CMK (cell line): ENCODE data around the gene ZNF485.

Source experiments
- DNase-seq: peaks from one replicate; pipeline ENCODE4 v3.0.0-alpha.2; 2010; ENCODE audit warnings: low read depth

ZNF485 gene

DNA sequence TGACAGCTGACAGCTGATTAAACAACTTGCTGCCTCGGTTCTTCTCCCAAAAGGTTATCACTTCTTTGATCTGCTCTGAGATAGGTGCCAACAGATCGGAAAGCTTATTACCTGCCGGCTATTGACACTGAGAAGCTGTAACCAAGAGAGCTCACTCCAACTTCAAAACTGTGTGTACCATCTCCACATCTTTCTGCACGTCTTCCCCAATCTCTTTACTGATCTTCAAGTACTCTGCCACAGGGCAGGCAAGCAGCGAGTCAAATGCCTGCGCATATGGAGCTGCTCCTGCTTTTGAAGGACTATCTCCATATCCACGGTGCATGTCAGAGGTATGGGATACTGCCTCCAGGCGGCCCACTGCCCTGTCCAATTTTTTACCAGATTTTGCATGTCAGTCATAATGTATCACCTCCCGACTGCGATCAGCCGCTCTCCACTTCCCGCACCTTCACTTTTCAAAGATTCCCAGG, 352 bp upstream of the ZNF485 start:
- no peak for DNase-seq

DNA sequence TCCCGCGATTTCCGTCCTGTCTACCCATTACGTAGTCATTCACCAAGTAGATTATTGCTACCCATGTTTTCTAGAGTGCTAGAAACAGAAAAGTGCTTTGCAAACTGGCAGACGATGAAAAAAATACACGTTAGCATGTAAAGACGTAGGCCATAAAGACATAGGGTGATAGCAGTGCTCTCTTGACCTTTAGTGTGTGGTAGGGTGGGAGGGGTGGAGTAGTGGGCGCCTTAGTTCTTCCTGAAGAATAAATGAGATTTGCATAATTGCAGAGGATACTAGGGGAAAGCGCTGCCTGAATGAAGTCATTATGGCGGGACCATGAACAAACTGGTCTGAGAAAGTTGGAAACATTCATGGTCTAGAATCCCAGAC, 948 bp downstream of the ZNF485 start:
- no peak for DNase-seq

DNA sequence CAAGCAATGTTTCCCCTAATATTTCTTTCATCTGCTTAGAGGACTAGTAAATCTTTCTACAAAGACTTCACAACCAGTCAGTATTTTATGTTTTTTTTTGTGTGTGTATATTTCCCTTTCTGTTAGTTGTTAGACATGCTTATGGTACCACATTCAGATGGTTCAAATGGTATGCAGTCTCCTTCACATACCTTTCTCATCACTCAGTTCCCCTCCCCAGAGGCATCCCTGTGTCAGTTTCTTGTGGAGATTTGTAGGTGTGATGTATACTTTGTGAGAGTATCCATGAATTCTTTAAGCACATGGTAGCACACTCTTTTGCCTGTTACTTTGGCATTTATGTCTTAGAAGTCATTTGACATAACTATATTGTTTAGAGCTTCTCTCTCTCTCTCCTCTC, 4.4 kb downstream of the ZNF485 start:
- DNase-seq = no peak

GRCh38 chr10:43616697-43617370, 10.6 kb downstream of the ZNF485 start:
- DNase-seq = no peak

DNA sequence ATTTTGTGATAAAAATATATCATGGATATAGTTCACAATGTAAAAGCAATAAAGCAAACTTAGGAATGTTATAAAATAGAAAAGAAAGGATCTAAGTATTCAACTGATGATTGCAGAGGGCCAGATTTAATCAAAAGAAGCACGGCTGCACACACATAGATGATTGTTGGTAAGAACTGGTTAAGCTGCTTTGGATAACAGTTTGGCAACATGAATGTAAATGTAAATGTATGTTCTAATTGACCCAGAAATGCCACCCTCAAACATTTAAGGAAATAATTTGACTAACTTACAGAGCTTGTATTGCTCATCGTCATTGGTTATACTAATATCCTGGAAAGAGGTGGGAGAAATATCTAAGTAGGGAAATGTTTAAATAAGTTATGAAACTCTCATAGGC, 13.1 kb downstream of the ZNF485 start:
- no peak for DNase-seq

GRCh38 chr10:43622038-43622437, 15.8 kb downstream of the ZNF485 start:
- no peak for DNase-seq

DNA sequence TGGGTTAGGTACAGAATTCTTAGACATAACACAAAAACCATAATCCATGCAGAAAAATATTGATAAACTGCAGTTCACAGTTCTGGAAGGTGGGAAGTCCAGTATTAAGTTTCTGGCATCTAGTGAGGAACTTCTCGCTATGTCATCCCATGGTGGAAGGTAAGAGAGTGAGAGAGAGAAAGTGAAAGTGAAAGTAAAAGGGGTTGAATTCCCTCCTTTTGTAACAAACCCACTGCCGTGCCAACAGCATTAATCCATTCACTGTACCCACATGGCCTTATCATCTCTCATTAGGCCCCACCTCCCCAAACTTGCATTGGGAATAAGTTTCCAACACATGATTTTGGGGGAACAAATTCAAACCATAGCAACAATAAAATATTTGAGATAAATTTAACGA, 17.1 kb downstream of the ZNF485 start:
- DNase-seq = no peak

- DNase-seq = no peak
Measured at GRCh38 chr10:43627942-43628341, 21.7 kb downstream of the ZNF485 start.

DNA sequence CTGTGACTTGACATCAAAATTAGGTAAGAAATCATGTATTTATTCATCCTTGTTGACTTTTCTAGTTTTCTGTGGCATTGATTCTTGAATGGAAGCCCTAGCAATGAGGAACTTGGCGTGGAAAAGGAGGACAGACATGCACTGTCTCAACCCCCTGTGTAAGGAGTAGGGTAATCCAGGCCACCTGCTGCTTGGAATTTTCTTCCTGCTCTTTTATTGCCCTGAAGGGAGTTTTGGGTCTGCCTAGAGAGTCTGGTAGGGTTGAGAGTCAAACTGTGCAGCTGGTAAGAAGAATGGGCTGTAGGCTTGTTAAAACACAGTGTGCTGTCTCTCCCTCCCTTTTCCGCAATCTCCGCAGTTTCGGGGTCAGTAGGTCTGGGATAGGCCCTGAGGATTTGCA, 22.7 kb downstream of the ZNF485 start:
- no peak for DNase-seq

DNA sequence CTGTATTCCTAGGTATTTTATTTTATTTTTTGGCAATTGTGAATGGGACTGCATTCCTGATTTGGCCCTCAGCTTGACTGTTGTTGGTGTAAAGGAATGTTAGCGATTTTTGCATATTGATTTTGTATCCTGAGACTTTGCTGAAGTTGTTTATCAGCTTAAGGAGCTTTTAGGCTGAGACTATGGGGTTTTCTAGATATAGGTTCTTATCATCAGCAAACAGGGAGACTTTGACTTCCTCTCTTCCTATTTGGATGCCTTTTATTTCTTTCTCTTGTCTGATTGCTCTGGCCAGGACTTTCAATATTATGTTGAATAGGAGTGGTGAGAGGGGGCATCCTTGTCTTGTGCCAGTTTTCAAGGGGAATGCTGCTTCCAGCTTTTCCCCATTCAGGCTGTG, 29.6 kb downstream of the ZNF485 start:
- peak; percentile 4 for DNase-seq

DNA sequence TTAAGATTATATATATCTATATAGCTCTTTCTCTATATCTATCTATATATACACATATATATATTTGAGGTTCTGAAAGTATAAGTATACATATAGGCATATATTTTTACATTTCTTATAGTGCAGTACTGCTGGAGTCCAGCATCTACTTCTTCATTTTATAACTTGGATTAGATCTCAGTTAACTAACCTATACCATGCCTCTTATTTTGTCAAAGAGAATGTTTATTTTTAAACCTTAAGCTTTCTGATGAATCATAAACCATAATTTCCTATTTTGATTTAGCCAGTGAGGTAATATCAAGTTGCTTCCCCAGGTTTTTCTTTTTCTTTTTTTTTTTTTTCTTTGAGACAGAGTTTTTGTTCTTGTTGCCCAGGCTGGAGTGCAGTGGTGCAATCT, 34.4 kb downstream of the ZNF485 start:
- DNase-seq = no peak

- DNase-seq = no peak
Measured at GRCh38 chr10:43644252-43644651, 38.0 kb downstream of the ZNF485 start.

DNA sequence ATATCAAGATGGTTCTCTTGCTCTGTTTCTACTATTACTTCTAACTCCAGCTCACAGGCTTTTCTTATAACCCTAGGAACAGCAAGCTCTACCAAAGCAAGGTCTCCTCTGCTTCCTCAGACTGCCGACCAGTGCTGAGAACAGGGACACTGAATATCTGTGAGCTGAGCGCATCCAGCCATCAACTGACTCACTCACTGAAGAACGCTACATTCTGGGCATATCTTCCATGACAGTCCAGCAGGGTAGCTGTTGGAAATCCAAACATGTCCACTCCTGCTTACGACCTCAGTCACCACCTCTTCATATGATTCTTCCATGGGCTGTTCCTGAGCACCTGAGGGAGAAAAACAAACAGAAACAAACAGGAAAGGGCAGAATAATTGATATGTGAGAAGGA, 39.6 kb downstream of the ZNF485 start:
- no peak for DNase-seq

DNA sequence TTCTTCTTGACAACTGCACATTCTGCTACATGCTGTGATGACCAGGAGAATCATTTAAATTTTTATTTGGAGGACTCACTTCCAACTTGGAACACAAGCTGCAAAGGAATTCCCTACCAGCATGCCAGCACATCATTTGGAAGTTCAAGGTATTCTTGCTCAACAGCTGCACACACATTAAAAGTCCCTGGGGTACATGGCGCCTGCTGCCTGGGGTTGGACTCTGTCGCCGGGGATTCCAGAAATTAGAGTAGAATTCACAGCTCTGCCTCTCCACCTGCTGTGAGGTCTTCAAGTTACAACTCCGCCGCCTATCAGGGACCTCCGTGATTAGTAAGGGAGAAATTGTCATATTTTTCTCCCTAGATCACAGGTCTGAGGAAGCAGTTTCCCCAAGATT, 41.3 kb downstream of the ZNF485 start:
- DNase-seq = no peak

- peak; percentile 51 for DNase-seq
Measured at GRCh38 chr10:43648095-43648397, 41.8 kb downstream of the ZNF485 start.

DNA sequence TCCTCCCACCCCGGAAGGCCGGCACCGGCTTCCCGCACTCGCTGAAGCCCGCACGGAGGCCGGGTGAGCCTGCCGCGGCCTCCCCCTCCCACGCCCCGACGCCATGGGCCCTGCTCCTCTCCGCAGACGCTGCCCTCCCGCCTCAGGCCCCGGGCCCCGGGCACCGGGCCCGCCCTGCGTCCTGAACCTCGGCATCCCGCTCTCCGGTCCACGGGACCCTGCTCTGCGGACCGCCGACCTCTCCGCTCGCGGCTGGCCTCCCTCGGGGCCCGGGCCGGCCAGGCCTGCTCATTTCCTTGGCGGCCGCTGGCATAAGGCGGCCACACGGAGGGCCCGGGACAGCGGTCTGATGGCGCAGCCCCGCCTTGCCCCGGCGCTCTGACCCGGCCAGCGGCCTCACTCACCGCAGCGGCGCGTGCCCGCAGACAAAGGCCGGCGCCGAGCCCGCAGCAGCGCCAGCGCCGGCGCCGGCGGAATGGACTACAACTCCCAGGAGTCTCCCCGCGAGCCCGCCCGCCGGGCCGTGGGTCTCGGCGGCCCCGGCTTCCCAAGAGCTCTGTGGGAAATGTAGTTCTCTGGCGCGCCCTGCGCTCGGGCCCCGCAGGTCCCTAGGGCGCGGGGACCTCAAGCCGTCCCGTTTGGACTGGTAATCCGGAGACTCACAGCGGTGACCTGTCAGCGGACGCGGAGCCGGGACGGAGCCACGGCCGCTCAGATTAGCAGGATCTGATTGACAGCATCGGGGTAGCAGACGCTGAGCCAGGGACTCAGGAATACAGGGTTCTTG, 42.4 kb downstream of the ZNF485 start, which contains the start of gene ZNF32:
ZNF32 (minus strand) TSS at position 484 of the 787 bp plus-strand sequence. CDS start 2,748 bp downstream, outside the sequence.
- DNase-seq = peak; percentile 52

GRCh38 chr10:43649185-43649523, 42.9 kb downstream of the ZNF485 start:
- peak; percentile 3 for DNase-seq

GRCh38 chr10:43653746-43654145, 47.5 kb downstream of the ZNF485 start:
- DNase-seq = no peak

- DNase-seq = no peak
Measured at GRCh38 chr10:43655311-43655710, 49.1 kb downstream of the ZNF485 start.

- no peak for DNase-seq
Measured at GRCh38 chr10:43658227-43658626, 52.0 kb downstream of the ZNF485 start.

DNA sequence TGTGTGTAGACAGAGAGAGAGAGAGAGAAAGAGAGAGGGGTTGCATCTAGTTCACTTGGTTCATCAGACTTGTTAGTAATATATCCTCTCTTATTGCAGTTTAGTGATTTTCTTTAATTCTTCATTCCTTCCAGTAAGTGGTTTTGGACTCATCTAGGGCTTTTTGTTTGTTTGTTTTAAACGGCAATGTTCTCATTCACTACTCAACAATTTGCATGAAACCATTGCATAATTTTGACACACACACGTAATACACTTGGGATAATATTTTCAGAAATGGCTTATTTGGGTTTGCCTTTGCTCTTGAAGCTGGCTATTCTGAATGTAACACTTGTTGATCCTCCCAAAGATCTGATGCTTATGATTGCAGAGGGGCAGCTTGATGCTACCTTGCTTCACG, 58.8 kb downstream of the ZNF485 start:
- no peak for DNase-seq

- no peak for DNase-seq
Measured at GRCh38 chr10:43666552-43666951, 60.3 kb downstream of the ZNF485 start.

DNA sequence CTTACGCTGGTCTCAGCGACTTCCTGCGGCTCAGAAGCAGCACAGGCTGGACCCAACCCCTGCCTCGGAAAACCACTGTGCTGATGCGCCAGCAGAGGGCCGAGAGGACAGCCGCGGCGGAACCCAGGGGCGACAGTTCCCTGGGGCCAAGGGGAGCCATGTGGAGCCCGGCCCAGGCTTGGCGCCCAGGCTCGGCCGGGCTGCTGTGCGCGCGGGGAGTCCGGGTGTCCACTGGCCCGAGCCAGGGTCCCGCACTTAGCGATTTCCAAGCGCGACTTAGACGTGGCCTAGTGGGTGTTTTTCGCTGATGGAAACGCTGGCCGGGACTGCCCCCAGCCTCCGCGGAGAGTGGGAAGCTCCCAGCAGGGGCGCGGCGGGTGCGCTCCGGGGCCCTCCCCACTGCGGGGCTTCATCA, 61.1 kb downstream of the ZNF485 start:
- no peak for DNase-seq
